22Rv1 (cell line): Measurements from ENCODE around the gene TANGO2.

Source experiments
- CTCF ChIP-seq: fragments of 450-650 bp; IDR thresholded peaks from 2 replicates; pipeline ENCODE4 v1.5.1; 2017; ENCODE audit warnings: mild to moderate bottlenecking
- ZFX ChIP-seq: fragments of 450-650 bp; IDR thresholded peaks from 2 replicates; pipeline ENCODE4 v1.6.1; 2017; ENCODE audit warnings: antibody characterized with exemption, borderline replicate concordance

DNA sequence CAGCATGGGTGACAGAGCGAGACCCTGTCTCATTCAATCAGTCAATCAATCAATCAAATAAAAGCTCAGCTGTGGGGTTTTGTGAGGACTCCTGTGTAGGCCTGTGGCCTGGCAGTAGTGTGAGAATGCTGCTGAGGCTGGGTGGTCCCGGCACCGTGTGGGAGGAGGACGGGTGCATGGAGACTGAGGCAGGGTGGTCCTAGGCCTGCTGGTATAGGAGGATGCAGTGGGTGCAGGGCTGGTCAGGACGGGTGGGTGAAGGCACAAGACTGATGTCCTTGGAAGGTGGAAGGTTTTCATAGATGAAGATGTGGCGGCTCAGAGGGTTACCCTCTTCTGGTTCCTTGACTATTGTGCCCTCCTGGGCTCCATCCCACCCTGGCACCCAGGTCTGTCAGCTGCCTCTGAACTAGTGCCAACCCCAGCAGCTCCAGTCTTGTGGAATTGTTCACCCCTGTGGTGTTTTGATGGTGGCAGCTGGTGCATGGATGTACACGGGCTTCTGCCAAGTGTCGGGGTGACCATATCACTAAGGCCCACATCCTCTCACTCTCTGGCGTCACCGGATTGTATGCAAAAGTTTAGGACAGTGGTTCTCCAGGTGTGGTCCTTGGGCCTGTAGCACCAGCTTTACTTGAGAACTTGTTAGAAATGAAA lies 23.7 kb downstream of the TANGO2 start:
- TF ChIP-seq CTCF (no peak), ZFX (no peak)
